Activated T-helper 1 cell treated with anti-CD3 and anti-CD28 coated beads, Interleukin-12 subunit alpha, Interleukin-12 subunit beta, Interleukin-2, Interleukin-4 antibody, amounts not matched to agents 30 ng/mL and 10 ng/mL and 1 ng/mL, durations not matched to agents 14 hours and 24 hours and 36 hours (primary cell): ENCODE data around the gene MAD2L1. TPM values are rescaled to one million over a fixed set of nuclear protein-coding genes. Genes with fewer than 3 reads are reported as not detected.

Experiments
- DNase-seq: peaks from one replicate; pipeline ENCODE4 v3.0.0; 2021; ENCODE audit warnings: low spot score
- H3K27ac Mint-ChIP-seq: one replicate; pipeline ENCODE4 v1.8.0; 2021; ENCODE audit warnings: mild to moderate bottlenecking, mixed read lengths
- H3K27me3 Mint-ChIP-seq: one replicate; pipeline ENCODE4 v1.8.0; 2022; ENCODE audit warnings: mild to moderate bottlenecking, moderate library complexity, mixed read lengths; ENCODE audit not compliant: insufficient read depth
- H3K36me3 Mint-ChIP-seq: one replicate; pipeline ENCODE4 v1.8.0; 2021; ENCODE audit warnings: low read depth, mixed read lengths
- H3K4me1 Mint-ChIP-seq: one replicate; pipeline ENCODE4 v1.8.0; 2021; ENCODE audit warnings: low read depth, mixed read lengths
- H3K4me3 Mint-ChIP-seq: one replicate; pipeline ENCODE4 v1.8.0; 2021; ENCODE audit warnings: mild to moderate bottlenecking, moderate library complexity, mixed read lengths
- H3K9me3 Mint-ChIP-seq: one replicate; pipeline ENCODE4 v1.8.0; 2021; ENCODE audit warnings: mixed read lengths
- intact Hi-C: fragments of 100-400 bp; cut with micrococcal nuclease; formaldehyde crosslinking; loops from one replicate; pipeline ENCODE4 v1.15.1; 2024
- total RNA-seq: library from RNA; stranded (reverse); gene quantifications from 2 replicates; pipeline ENCODE4 v1.2.3, GENCODE V29; 2022

Gene MAD2L1
- total RNA-seq, 1 donor from 2014 or later, result 63.3 TPM

GRCh38 chr4:120053911-120054310 is 12.7 kb downstream of the MAD2L1 start:
- H3K9me3 Mint-ChIP-seq, result no peaks in the 10 kb centered on the region
- H3K27ac Mint-ChIP-seq, result no peak overlapping the region
- H3K4me1 Mint-ChIP-seq, result peaks cover 14% of the 10 kb centered on the region
- H3K4me3 Mint-ChIP-seq, result no peak overlapping the region
- intact Hi-C loops, result no loop called here
- no peaks in the 10 kb centered on the region for H3K27me3 Mint-ChIP-seq
- peaks cover 9% of the 10 kb centered on the region for H3K36me3 Mint-ChIP-seq
- DNase-seq, result no peak

- Mint-ChIP-seq H3K27me3 (no peaks in the 10 kb centered on the region), H3K36me3 (peaks cover 4% of the 10 kb centered on the region), H3K27ac (no peak overlapping the region), H3K4me3 (no peak overlapping the region), H3K9me3 (no peaks in the 10 kb centered on the region), H3K4me1 (peaks cover 13% of the 10 kb centered on the region)
- intact Hi-C loops, result no loop called here
- DNase-seq, result no peak
These were observed 13.8 kb downstream of the MAD2L1 start for GRCh38 chr4:120052856-120053255.

- Mint-ChIP-seq H3K27ac (no peak overlapping the region), H3K4me1 (peaks cover 5% of the 10 kb centered on the region), H3K4me3 (no peak overlapping the region), H3K27me3 (no peaks in the 10 kb centered on the region), H3K36me3 (peaks cover 4% of the 10 kb centered on the region), H3K9me3 (no peaks in the 10 kb centered on the region)
- DNase-seq, result no peak
- intact Hi-C loops, result loop anchor here (2.0 kb wide), 1 partner anchor 492 kb away; no protein-coding TSS in a partner anchor
These were observed 15.4 kb downstream of the MAD2L1 start for GRCh38 chr4:120051253-120051652.

- H3K36me3 Mint-ChIP-seq, result peaks cover 2% of the 10 kb centered on the region
- H3K4me3 Mint-ChIP-seq, result no peak overlapping the region
- peaks cover 5% of the 10 kb centered on the region for H3K4me1 Mint-ChIP-seq
- peak; percentile 53 for DNase-seq
- H3K27me3 Mint-ChIP-seq, result no peaks in the 10 kb centered on the region
- no peaks in the 10 kb centered on the region for H3K9me3 Mint-ChIP-seq
- no peak overlapping the region for H3K27ac Mint-ChIP-seq
- intact Hi-C loops, result loop anchor here (1.0 to 2.0 kb wide), 4 partner anchors 16 to 736 kb away; partner anchors contain the start of gene MAD2L1
These were observed 16.7 kb downstream of the MAD2L1 start for GRCh38 chr4:120049732-120050494.

GRCh38 chr4:120043828-120044227 is 22.8 kb downstream of the MAD2L1 start:
- H3K27me3 Mint-ChIP-seq, result peaks cover under 1% of the 10 kb centered on the region
- intact Hi-C loops, result no loop called here
- H3K4me3 Mint-ChIP-seq, result no peak overlapping the region
- no peak overlapping the region for H3K27ac Mint-ChIP-seq
- no peak for DNase-seq
- no peaks in the 10 kb centered on the region for H3K4me1 Mint-ChIP-seq
- peaks cover 4% of the 10 kb centered on the region for H3K36me3 Mint-ChIP-seq
- H3K9me3 Mint-ChIP-seq, result peaks cover 5% of the 10 kb centered on the region

- Mint-ChIP-seq H3K4me1 (no peaks in the 10 kb centered on the region), H3K4me3 (no peak overlapping the region), H3K9me3 (no peaks in the 10 kb centered on the region), H3K27ac (no peak overlapping the region), H3K27me3 (peaks cover 29% of the 10 kb centered on the region), H3K36me3 (no peaks in the 10 kb centered on the region)
- intact Hi-C loops, result no loop called here
- DNase-seq, result no peak
These were observed 29.2 kb downstream of the MAD2L1 start for GRCh38 chr4:120037411-120037810.

- Mint-ChIP-seq H3K4me1 (no peaks in the 10 kb centered on the region), H3K27me3 (peaks cover 30% of the 10 kb centered on the region), H3K36me3 (no peaks in the 10 kb centered on the region), H3K4me3 (no peak overlapping the region), H3K27ac (no peak overlapping the region), H3K9me3 (no peaks in the 10 kb centered on the region)
- intact Hi-C loops, result no loop called here
- no peak for DNase-seq
These were observed 31.7 kb downstream of the MAD2L1 start for GRCh38 chr4:120034913-120035312.

- intact Hi-C loops, result no loop called here
- Mint-ChIP-seq H3K9me3 (no peaks in the 10 kb centered on the region), H3K4me3 (no peak overlapping the region), H3K27me3 (peaks cover 13% of the 10 kb centered on the region), H3K27ac (no peak overlapping the region), H3K36me3 (no peaks in the 10 kb centered on the region), H3K4me1 (no peaks in the 10 kb centered on the region)
- DNase-seq, result no peak
These were observed 39.8 kb downstream of the MAD2L1 start for GRCh38 chr4:120026853-120027252.

GRCh38 chr4:120025516-120025915 is 41.1 kb downstream of the MAD2L1 start:
- Mint-ChIP-seq H3K4me1 (no peaks in the 10 kb centered on the region), H3K9me3 (no peaks in the 10 kb centered on the region), H3K27me3 (peaks cover 13% of the 10 kb centered on the region), H3K27ac (no peak overlapping the region), H3K4me3 (no peak overlapping the region), H3K36me3 (no peaks in the 10 kb centered on the region)
- no peak for DNase-seq
- intact Hi-C loops, result no loop called here

- Mint-ChIP-seq H3K27me3 (no peaks in the 10 kb centered on the region), H3K4me1 (no peaks in the 10 kb centered on the region), H3K4me3 (no peak overlapping the region), H3K36me3 (no peaks in the 10 kb centered on the region), H3K9me3 (no peaks in the 10 kb centered on the region), H3K27ac (no peak overlapping the region)
- DNase-seq, result no peak
- intact Hi-C loops, result no loop called here
These were observed 47.9 kb downstream of the MAD2L1 start for GRCh38 chr4:120018786-120019185.

GRCh38 chr4:120017939-120018692 is 48.5 kb downstream of the MAD2L1 start:
- Mint-ChIP-seq H3K36me3 (no peaks in the 10 kb centered on the region), H3K27ac (no peak overlapping the region), H3K27me3 (no peaks in the 10 kb centered on the region), H3K4me1 (no peaks in the 10 kb centered on the region), H3K9me3 (no peaks in the 10 kb centered on the region), H3K4me3 (no peak overlapping the region)
- intact Hi-C loops, result no loop called here
- no peak for DNase-seq

GRCh38 chr4:120011725-120012124 is 54.9 kb downstream of the MAD2L1 start:
- Mint-ChIP-seq H3K4me3 (no peak overlapping the region), H3K27ac (no peak overlapping the region), H3K27me3 (no peaks in the 10 kb centered on the region), H3K36me3 (no peaks in the 10 kb centered on the region), H3K4me1 (no peaks in the 10 kb centered on the region), H3K9me3 (no peaks in the 10 kb centered on the region)
- no peak for DNase-seq
- intact Hi-C loops, result no loop called here

- H3K4me1 Mint-ChIP-seq, result no peaks in the 10 kb centered on the region
- no peak overlapping the region for H3K27ac Mint-ChIP-seq
- H3K9me3 Mint-ChIP-seq, result no peaks in the 10 kb centered on the region
- H3K36me3 Mint-ChIP-seq, result no peaks in the 10 kb centered on the region
- H3K4me3 Mint-ChIP-seq, result no peak overlapping the region
- DNase-seq, result no peak
- H3K27me3 Mint-ChIP-seq, result no peaks in the 10 kb centered on the region
- intact Hi-C loops, result no loop called here
These were observed 56.0 kb downstream of the MAD2L1 start for GRCh38 chr4:120010646-120011045.
